ENCODE measurements around the gene CHTOP. TPM values are rescaled to one million over a fixed set of nuclear protein-coding genes. Genes with fewer than 3 reads are reported as not detected.

CHTOP gene
- total and polyA plus RNA-seq, 8 donors, result 27.9 to 87.4 (median 35.7) TPM

GRCh38 chr1:153680120-153680403, 46.2 kb downstream of the CHTOP start:
- intact Hi-C loops (cut with DNase I), result loop anchor here in 1 of 3 donors (5.0 kb wide), 1 partner anchor 62 kb away; no protein-coding TSS in a partner anchor
- Histone ChIP-seq H3K27ac (no peak overlapping the region), H3K4me3 (no peak overlapping the region), H3K36me3 (no peaks in the 10 kb centered on the region), H3K27me3 (no peaks in the 10 kb centered on the region), H3K4me1 (peaks cover 0 to 11% (median 5%) of the 10 kb centered on the region in 3 donors), H3K9me3 (no peaks in the 10 kb centered on the region)
- DNase-seq (no peak), FAIRE-seq (no peak), ATAC-seq (no peak)
- TF ChIP-seq, protein P1, sequence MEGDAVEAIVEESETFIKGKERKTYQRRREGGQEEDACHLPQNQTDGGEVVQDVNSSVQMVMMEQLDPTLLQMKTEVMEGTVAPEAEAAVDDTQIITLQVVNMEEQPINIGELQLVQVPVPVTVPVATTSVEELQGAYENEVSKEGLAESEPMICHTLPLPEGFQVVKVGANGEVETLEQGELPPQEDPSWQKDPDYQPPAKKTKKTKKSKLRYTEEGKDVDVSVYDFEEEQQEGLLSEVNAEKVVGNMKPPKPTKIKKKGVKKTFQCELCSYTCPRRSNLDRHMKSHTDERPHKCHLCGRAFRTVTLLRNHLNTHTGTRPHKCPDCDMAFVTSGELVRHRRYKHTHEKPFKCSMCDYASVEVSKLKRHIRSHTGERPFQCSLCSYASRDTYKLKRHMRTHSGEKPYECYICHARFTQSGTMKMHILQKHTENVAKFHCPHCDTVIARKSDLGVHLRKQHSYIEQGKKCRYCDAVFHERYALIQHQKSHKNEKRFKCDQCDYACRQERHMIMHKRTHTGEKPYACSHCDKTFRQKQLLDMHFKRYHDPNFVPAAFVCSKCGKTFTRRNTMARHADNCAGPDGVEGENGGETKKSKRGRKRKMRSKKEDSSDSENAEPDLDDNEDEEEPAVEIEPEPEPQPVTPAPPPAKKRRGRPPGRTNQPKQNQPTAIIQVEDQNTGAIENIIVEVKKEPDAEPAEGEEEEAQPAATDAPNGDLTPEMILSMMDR (IDR thresholded peaks at IDR 0.05), result no peak
- WGBS, 2 donors, result 50 to 58% methylated on average over 10 of the region's 10 CpGs

DNA sequence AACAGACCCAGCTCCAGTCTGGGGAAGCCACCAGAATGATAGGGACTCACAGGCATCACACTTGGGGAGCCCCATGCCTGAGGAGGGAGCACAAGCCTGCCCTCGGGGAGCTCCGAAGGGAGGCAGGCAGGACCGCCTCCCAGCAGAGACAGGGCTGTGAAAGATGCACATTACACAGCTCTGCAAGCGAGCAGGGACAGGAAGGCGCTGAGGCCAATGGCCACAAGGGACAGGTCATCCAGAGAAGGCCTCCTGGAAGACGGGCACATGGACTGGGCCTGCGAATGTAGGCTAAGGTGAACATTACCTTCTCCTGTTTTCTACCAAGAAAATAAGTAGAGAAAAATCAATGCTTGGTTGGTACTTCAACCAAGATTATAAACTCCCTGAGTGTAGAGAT, 48.9 kb downstream of the CHTOP start:
- Histone ChIP-seq H3K4me3 (no peak overlapping the region), H3K36me3 (no peaks in the 10 kb centered on the region), H3K9me3 (no peaks in the 10 kb centered on the region), H3K4me1 (peaks cover 0 to 11% (median 5%) of the 10 kb centered on the region in 3 donors), H3K27ac (no peak overlapping the region), H3K27me3 (no peaks in the 10 kb centered on the region)
- DNase-seq, result no peak
- WGBS, 2 donors, result 83 to 87% methylated on average over 7 of the region's 7 CpGs
- TF ChIP-seq, protein P1 (IDR thresholded peaks at IDR 0.05), result no peak
- no peak for ATAC-seq
- FAIRE-seq, result no peak
- intact Hi-C loops (cut with DNase I), result loop anchor here in 1 of 3 donors (5.0 kb wide), 1 partner anchor 60 kb away; no protein-coding TSS in a partner anchor

DNA sequence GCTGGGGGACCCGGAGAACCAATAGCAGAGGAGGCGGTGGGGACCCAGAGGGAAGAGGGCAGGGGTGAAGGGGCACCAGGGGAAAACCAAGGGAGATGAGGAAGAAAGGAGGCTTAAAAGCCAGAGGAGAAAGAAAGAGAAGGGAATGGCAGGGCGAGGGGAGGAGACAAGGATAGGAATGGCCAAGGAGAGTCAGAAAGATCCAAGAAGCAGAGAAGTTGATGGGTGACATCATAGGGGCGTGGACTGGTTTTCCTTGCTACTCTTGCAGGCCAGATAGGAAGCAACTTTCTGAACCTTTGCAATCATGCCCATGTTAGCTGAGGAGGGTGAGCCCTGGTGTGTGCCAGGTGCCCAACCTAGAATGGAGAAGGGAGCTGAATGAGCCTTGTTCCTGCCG, 50.0 kb downstream of the CHTOP start:
- ATAC-seq (peak in 1 of 4 donors; percentile 18), DNase-seq (no peak), FAIRE-seq (no peak)
- Histone ChIP-seq H3K36me3 (no peaks in the 10 kb centered on the region), H3K4me3 (no peak overlapping the region), H3K4me1 (no peaks in the 10 kb centered on the region), H3K27me3 (no peaks in the 10 kb centered on the region), H3K9me3 (no peaks in the 10 kb centered on the region), H3K27ac (no peak overlapping the region)
- intact Hi-C loops (cut with DNase I), result loop anchor here in 1 of 3 donors (5.0 kb wide), 1 partner anchor 58 kb away; no protein-coding TSS in a partner anchor
- TF ChIP-seq, protein P1 (IDR thresholded peaks at IDR 0.05), result no peak
- 74 to 76% methylated on average over 5 of the region's 5 CpGs for WGBS, 2 donors

GRCh38 chr1:153684892-153685291, 51.0 kb downstream of the CHTOP start:
- FAIRE-seq, result no peak

More at GRCh38 chr1:153684892-153685291, 51.0 kb downstream of the CHTOP start:
- H3K27me3 ChIP-seq, result no peaks in the 10 kb centered on the region
- 53 to 68% methylated on average over 12 of the region's 12 CpGs for WGBS, 2 donors
- ATAC-seq (no peak), DNase-seq (no peak)
- H3K9me3 ChIP-seq, result no peaks in the 10 kb centered on the region
- no peak overlapping the region for H3K27ac ChIP-seq
- intact Hi-C loops (cut with DNase I), result loop anchor here in 1 of 3 donors (5.0 kb wide), 1 partner anchor 57 kb away; no protein-coding TSS in a partner anchor
- no peaks in the 10 kb centered on the region for H3K36me3 ChIP-seq
- H3K4me3 ChIP-seq, result no peak overlapping the region
- H3K4me1 ChIP-seq, result no peaks in the 10 kb centered on the region
- TF ChIP-seq, protein P1 (IDR thresholded peaks at IDR 0.05), result no peak
